ENCODE measurements around the gene AAK1.

DNA sequence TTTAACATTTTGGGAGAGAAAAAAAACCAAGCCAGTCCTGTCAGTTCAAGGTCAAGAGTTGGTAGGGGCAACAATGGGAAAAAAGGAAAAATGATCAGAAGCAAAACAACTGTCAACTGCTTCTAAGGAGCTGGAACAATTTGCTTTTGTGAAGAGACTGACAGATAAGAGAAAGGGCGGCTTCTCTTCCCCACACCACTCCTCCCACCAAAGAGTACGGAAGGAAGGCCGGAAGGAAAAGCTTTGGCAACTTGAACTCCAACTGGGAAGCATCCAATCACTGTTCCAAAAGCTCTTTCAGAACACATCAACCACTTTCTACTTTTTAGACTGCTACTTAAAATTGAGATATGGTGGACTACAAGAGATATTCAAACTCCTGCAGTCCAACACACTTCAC is 148.5 kb downstream of the AAK1 start:
- no peak for TF ChIP-seq HMG20B (CRISPR knock-in tag; conservative IDR thresholded peaks at IDR 0.05)
- no peak for TF ChIP-seq ATF3 (CRISPR knock-in tag; IDR thresholded peaks at IDR 0.05)
- TF ChIP-seq, protein P1, sequence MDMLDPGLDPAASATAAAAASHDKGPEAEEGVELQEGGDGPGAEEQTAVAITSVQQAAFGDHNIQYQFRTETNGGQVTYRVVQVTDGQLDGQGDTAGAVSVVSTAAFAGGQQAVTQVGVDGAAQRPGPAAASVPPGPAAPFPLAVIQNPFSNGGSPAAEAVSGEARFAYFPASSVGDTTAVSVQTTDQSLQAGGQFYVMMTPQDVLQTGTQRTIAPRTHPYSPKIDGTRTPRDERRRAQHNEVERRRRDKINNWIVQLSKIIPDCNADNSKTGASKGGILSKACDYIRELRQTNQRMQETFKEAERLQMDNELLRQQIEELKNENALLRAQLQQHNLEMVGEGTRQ (IDR thresholded peaks at IDR 0.05; ENCODE audit: low read depth, low read length) = no peak
- TF ChIP-seq, protein P1 (CRISPR knock-in tag; IDR thresholded peaks at IDR 0.05; ENCODE audit: borderline replicate concordance) = no peak
- TF ChIP-seq SIN3A (IDR thresholded peaks at IDR 0.05; ENCODE audit: borderline replicate concordance, low read depth, low read length) = no peak
- no peak for TF ChIP-seq IRF2 (CRISPR knock-in tag; IDR thresholded peaks at IDR 0.05)
- TF ChIP-seq SNAI1 (CRISPR knock-in tag; IDR thresholded peaks at IDR 0.05; ENCODE audit: borderline replicate concordance) = no peak
- TF ChIP-seq SP4 (CRISPR knock-in tag; IDR thresholded peaks at IDR 0.05) = no peak
- TF ChIP-seq ZNF24 (IDR thresholded peaks at IDR 0.05) = no peak
- no peak for TF ChIP-seq RARA (CRISPR knock-in tag; IDR thresholded peaks at IDR 0.05)
- TF ChIP-seq HBP1 (CRISPR knock-in tag; IDR thresholded peaks at IDR 0.05; ENCODE audit: low read depth) = no peak
- no peak for TF ChIP-seq GATAD1 (CRISPR knock-in tag; IDR thresholded peaks at IDR 0.05)
- no peak for TF ChIP-seq EZH2 (conservative IDR thresholded peaks at IDR 0.05; ENCODE audit: low read depth, low read length)
